SIG-M5 (cell line): Measurements from ENCODE around the gene CYP3A5.
"Not testable (repeated sequence)": the region's sequence is repeated elsewhere in the genome, so short reads cannot be mapped to it uniquely, and the experiment has no call there.

Experiments used
- DNase-seq: peaks from one replicate; lab custom pipeline; 2025; lab: John Stamatoyannopoulos, UW

Gene CYP3A5

DNA sequence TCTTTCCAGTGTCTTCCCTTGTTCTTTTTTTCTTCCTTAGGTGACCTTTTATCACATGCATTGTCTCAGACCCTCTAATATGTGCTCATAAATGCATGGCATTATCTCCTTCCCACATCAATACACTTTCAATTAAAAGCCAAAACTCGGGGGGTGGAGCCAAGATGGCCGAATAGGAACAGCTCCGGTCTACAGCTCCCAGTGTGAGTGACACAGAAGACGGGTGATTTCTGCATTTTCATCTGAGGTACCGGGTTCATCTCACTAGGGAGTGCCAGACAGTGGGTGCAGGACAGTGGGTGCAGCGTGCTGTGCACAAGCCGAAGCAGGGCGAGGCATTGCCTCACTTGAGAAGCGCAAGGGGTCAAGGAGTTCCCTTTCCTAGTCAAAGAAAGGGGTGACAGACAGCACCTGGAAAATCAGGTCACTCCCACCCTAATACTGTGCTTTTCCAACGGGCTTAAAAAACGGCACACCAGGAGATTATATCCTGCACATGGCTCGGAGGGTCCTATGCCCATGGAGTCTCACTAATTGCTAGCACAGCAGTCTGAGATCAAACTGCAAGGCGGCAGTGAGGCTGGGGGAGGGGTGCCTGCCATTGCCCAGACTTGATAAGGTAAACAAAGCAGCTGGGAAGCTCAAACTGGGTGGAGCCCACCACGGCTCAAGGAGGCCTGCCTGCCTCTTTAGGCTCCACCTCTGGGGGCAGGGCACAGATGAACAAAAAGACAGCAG lies 6.2 kb upstream of the CYP3A5 start:
- DNase-seq = not testable (repeated sequence)

DNA sequence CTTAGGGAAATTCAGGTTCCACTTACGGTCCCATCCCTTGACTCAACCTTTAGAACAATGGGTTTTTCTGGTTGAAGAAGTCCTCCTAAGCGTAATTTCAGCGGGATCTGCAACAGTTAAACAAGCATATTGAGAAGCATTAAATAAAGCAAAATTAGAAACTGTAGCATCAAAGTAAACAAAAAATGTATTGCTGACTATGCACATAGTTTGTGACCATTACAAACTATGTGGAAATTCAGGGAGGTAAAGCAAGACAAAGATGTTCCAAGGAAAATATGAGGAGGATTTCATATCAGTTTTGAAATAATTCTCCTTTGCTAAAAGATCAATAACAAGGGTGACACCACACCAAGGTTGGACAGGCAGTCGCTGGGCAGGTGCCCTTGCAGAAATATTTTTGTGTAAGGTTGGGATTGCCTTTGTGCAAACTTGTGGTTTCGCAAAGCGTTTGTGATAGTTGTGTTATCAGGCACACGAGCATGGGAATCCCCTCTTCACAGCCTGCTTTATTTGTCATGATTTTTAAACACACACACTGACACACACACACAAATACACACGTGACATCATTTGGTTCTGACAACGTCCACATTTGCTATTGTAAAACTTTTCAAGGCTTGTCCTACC lies 5.4 kb upstream of the CYP3A5 start:
- no peak for DNase-seq

DNA sequence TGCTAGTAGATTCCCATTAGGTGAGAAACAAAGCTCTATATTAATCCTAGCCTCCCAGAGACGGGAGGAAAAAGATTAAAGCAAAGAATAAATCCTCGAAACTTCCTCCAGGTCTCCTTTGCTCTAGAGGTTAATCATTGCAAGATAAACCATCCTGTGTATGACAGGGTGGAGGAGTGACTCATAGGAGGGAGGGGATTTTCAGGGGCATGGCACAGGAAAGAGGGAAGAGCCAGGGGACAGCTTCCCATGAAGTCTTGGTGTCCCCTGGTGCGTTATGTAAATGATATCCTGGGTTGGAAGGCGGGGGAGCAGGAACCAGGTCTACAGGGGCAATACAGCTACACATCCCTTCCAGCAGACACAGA lies 780 bp downstream of the CYP3A5 start:
- no peak for DNase-seq

DNA sequence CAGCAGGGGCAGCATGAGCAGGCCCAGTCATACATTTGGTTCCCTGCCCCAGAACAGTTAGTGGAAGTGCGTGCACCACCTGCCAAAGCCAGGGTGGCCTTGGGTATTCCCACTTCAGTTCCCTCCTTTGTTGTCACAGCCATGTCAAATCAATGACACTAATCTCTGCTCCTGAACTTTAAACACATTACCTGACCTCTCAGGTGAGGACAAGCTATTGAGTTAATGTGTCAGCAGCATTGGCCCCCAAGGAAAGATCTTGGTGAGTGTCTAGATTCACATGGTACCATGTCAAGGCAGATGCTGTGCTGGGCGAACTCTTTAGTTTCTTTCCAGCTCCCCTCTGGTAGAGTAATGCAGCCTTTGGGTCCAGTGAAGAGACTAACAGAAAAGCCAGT lies 2.1 kb downstream of the CYP3A5 start:
- DNase-seq = no peak

DNA sequence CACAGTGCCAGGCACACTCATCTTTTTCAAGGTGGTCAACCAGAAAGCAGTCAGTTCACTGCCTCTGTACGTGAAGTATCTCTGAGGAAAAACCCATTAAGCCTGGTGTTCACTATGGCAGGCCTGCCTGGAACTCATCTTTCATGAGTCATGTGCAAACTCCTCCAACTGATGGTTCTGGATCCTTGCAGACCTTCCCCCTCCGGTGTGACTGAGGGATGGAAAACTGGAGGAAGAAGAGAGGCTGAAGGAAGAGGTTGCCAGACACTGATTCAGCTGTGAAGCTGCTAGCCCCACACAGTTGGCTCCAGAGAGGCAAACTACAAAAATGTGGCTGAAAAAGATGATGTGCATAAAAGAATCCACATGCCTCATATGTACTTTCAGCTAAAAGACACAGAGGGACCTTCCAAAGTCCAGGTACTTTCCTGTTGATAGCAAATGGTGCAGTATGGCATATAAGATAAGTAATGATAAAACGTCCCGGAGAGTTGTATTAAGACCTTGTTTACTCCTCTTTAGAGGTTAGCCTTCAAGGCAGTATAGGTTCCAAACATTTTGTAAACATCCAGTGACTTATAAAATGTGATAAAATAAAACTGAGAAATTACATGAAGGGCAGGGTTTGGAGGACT lies 2.7 kb downstream of the CYP3A5 start:
- DNase-seq = no peak

DNA sequence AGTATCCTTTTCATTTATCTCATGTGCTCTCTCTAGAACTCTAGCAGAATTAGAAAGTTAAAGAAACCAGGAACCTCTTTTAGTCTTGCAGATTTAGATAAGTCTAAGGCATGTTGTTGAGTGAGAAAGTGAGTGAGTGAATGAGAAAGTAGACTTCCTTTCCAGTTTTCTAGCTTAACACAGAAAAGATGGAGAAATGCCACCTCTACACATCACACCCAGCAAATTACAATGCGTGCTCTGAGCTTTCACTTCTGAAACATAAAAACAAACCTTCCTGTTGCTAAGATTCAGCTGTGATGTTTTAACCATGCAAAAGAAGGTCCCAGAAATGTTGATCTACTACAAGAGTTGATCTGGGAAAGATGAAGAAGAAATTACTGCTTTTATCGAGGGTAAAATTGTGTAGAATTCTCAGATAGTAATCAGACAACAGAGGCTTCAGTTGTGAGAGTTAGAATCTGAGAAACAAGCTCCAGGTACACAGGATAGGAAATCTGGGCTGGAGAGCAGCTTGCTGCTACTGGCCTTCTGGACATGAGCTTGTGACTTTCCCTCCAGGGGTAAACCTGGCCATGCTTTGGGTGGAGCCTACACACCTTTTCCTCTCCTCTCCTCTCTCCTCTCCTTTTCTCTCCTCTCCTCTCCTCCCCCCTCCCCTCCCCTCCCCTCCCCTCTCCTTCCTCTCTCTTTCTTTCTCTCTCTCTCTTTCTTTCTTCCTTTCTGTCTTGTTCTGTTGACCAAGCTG lies 4.6 kb downstream of the CYP3A5 start:
- no peak for DNase-seq

DNA sequence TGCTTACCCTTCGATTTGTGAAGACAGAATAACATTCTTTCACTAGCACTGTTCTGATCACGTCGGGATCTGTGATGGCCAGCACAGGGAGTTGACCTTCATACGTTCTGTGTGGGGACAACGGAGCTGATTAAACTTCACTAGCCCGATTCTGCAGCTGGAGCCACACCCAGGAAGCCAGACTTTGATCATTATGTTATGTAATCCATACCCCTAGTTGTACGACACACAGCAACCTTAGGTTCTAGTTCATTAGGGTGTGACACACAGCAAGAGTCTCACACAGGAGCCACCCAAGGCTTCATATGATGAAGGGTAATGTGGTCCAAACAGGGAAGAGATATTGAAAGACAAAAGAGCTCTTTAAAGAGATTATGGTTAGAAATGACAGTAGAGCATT lies 7.2 kb downstream of the CYP3A5 start:
- no peak for DNase-seq

DNA sequence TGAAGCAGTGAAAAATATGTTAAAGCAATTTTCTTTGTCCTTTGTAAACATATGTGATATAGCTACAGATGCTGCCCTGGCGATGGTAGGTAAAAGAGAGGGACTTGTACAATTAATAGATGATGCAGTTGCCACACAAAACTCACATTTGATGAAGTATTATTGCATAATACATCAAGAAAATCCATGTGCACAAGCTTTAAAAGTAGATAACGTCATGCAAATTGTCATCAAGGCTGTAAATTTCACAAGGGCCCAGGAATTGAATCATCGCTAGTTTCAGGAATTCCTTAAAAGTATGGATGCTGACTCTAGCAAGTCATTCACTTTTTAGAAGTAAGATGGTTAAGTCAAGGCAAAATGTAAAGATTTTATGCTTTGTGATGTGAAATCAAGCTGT lies 10.0 kb downstream of the CYP3A5 start:
- no peak for DNase-seq

DNA sequence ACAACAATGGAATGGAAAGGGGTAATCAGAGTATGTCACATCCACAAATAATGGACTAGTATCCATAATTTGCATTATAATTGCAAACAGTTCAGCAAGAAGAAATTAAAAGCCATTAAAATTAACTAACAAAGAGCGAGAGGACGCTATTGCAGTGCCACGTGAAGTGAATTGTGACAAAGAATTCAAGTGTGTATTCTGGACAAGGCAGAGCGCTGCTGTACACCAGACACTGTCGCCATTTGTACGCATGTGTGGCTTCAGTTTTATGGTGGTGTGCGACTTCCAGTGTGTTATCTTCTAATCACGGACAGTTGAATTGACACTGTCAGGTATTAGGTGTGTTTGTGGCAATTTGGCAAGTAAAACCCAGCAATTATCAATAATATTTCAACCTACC lies 11.3 kb downstream of the CYP3A5 start:
- no peak for DNase-seq

DNA sequence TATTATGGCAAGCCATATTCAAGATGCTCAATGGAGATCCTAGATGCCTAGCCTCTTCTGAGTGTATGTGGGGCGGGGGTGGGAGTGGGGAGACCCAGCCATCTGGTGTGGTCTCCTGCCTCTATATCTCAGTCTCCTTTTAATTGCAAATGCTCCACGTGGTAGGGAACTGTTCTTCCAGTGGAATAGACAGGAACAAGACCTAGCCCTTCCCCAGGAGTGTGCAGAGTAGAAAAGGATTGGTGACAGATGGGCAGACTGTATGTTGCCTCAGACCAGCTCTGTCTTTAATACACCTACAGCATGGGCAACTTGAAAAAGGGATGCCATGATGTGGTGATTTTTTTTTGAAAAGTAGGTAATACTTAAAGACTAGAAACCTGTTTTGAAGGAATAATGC lies 12.6 kb downstream of the CYP3A5 start:
- no peak for DNase-seq

DNA sequence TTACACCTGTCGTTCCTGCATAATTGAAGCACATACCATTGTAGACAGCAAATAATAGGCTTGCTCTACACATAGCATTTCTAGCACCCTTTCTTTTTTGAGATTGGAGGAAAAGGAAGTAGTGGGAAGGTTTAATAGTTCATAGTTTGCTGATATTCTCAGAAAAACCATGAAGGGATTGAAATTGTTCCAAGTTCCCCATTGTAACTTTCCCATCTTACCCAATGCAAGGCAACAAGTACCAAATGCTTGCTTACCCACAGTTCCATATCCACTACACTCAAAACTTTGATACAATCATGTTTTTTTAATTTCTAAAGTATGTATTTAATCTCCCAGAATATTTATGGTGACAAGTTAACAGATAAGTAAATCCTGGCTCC lies 13.8 kb downstream of the CYP3A5 start:
- no peak for DNase-seq

DNA sequence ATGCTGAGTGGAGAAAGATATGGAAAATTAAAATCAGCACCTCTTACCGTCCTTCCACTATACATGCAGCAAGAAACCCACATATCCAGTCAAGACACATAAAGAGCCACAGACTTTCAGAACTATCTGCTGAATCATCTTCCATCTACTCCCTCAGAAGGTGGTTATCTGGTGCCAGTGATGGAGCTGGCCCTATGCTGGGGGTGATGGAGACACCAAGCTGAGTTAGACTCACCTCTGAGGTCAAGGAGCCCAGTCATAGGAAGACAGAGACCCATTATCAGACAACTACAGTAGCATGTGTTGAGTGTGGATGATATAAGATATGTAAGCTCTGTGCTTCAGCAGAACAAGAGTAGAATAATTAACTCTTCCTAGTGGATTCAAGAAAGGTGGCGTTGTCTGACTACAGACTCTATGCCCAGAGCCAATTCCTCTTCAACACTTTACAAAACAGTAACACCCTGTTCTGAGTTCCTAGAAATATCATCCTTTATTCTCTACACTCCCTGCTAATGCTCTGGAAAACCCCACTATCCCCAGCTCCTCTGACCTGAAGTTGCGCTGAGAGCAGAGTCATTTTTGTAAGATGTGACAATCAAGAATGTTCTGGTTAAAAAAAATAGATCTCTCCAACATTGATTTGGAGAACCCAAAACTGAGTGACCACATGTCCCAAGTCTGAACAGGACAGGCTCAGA lies 14.3 kb downstream of the CYP3A5 start:
- DNase-seq = no peak

DNA sequence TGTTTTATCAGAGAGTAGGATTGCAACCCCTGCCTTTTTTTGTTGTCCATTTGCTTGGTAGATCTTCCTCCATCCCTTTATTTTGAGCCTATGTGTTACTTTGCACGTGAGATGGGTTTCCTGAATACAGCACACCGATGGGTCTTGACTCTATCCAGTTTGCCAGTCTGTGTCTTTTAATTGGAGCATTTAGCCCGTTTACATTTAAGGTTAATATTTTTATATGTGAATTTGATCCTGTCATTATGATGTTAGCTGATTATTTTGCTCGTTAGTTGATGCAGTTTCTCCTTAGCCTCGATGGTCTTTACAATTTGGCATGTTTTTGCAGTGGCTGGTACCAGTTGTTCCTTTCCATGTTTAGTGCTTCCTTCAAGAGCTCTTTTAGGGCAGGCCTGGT lies 21.9 kb downstream of the CYP3A5 start:
- not testable (repeated sequence) for DNase-seq

DNA sequence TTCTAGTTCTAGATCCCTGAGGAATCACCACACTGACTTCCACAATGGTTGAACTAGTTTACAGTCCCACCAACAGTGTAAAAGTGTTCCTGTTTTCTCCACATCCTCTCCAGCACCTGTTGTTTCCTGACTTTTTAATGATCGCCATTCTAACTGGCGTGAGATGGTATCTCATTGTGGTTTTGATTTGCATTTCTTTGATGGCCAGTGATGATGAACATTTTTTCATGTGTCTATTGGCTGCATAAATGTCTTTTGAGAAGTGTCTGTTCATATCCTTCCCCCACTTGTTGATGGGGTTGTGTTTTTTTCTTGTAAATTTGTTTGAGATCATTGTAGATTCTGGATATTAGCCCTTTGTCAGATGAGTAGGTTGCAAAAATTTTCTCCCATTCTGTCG lies 25.2 kb downstream of the CYP3A5 start:
- DNase-seq = not testable (repeated sequence)

DNA sequence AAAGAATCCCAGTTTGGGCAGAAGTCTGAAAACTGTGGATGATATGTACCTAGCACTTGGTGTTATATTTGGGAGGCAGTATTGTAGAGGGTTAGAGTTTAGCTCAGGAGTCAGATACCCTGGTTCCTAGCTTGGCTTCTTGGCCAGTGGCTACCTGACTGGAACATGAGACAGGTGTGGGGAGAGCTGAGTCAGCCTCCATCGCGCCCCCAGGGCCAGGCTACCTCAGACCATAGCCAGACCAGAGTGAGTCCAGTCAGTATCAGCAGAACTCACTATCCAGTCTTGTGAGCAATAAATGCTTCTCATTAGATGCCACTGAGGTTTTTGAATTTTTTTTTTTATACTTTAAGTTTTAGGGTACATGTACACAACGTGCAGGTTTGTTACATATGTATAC lies 26.0 kb downstream of the CYP3A5 start:
- DNase-seq = no peak

DNA sequence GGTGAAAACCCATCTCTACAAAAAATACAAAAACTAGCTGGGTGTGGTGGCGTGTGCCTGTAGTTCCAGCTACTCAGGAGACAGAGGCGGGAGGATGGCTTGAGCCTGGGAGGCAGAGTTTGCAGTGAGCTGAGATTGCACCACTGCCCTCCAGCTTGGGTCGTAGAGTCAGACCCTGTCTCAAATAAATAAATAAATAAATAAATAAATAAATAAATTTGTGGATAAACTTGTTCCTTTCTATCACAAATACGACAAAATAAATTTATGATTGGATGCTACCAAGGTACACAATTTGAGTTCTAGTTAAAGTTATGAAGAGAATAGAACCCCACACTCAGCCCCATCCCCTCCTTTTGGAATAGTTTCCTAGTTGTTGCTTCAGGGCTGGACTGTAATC lies 26.5 kb downstream of the CYP3A5 start:
- DNase-seq = not testable (repeated sequence)

DNA sequence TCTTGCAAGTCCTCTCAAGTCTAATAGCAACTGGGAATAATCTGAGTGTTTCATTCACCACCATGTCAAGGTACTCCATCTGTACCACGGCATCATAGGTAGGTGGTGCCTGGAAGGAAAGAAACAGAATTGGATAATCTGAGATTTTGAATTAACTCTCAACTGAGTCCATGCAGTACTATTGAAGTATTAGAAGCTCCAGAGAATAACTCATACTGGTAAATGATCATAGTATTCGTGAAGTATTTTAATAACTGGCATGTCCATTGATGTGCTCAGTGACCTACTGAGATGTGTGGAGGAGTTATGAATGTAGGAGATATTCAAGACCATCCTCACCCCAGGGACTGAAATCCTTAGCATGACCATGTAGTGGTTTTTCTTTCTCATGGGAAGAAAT lies 27.1 kb downstream of the CYP3A5 start:
- no peak for DNase-seq

DNA sequence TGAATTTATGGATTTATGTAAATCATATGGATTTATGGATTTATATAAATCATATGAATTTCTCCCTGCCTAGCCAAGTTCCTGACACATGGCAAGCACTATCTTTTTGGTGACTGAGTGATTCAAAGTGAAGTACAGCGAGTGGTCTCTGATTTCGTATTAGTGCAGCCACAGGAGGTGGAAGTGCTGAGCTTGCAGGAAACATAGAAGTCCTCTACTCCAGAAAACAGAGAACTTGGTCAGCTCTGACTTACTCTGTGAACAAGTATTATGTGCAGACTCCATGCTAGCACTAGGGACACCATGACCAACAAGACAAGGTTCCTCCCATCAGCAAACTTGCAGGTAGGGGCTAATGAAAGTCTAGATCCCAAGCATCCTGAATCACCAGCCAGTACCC lies 28.5 kb downstream of the CYP3A5 start:
- DNase-seq = no peak

DNA sequence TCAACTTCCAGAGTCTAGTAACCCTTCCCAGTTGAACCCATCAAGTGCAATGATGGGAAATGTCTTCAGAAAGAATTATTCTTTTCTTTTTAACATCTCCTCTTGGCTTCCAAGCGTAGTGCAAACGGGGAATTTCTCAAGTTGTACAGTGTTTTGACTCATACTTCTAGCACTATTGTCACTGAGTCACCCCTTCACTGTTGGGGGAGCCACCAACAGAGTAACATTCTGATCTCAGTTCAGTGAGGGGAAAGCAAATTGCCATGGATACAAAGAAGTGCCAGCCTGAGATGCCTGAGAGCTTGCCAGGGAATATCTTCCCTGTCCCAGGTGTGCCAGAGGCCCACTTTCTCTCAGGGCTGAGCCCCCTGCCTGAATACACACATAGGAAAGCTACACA lies 31.0 kb downstream of the CYP3A5 start:
- no peak for DNase-seq

DNA sequence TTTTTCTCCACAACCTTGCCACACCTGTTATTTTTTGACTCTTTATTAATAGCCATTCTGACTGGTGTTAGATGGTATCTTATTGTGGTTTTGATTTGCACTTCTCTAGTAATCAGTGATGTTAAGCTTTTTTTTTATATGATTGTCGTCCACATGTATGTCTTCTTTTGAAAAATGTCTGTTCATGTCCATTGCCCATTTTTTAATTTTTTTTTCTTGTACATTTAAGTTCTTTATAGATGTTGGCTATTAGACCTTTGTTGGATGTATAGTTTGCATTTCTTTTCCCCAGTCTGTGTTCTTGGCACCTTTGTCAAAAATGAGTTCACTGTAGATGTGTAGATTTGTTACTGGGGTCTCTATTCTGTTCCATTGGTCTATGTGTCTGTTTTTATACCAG lies 34.2 kb downstream of the CYP3A5 start:
- no peak for DNase-seq

DNA sequence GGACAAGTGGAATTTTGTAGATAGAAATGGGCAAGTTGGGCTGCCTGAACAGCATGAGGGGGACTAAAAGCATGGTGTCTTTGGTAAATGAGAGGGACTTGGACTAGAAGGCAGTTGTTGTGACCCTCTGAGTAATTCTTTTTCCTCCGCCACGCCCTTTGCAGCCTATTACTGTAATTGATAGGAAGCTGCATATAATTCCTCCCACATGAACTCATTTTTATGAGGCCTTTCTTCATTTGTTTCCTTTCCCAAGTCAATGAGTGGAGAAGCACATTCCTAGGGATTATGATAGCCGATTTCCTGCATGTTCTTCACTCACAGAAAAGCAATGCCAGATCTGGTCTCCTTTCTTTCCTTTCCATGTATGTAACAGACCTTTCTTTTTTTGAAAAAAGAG lies 35.4 kb downstream of the CYP3A5 start:
- no peak for DNase-seq

DNA sequence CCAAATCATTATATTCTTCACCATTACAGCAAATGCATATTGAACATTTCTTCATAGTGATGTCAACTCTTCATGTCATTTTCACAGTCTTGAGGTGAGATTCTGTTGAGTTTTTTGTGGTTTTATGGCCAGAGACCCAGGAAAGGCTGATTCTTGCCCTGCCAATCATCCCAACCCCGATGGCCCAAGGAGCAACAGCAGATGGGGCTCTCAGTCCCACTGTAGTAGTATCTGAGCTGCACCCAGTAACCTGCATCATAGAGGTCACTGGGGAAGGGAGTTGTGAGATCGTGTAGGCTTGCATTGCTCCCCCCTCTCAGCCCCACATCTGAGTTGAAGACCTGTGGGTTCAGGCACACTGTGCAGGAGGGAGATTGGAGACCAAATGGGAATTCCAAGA lies 36.3 kb downstream of the CYP3A5 start:
- DNase-seq = no peak
